ENCODE measurements around the gene KLHL22.

Gene KLHL22

GRCh38 chr22:20532256-20532993 is 36.8 kb upstream of the KLHL22 start:
- Histone ChIP-seq H3K4me1 (ENCODE audit: control insufficient read depth, insufficient read depth, low read length) (peaks cover 9% of the 10 kb centered on the region), H3K27me3 (ENCODE audit: control insufficient read depth, insufficient read depth, low read length) (no peaks in the 10 kb centered on the region), H3K9ac (ENCODE audit: low read depth, low read length) (no peak overlapping the region), H3K27ac (ENCODE audit: low read depth, low read length) (no peak overlapping the region), H3K36me3 (ENCODE audit: control insufficient read depth, insufficient read depth, low read length) (peaks cover 19% of the 10 kb centered on the region), H3K4me3 (ENCODE audit: low read depth, low read length) (no peak overlapping the region), H3K9me3 (ENCODE audit: control insufficient read depth, insufficient read depth, low read length) (no peaks in the 10 kb centered on the region)

GRCh38 chr22:20531404-20532201 is 36.0 kb upstream of the KLHL22 start:
- H3K36me3 ChIP-seq (ENCODE audit: control insufficient read depth, insufficient read depth, low read length) = peaks cover 12% of the 10 kb centered on the region
- no peaks in the 10 kb centered on the region for H3K27me3 ChIP-seq (ENCODE audit: control insufficient read depth, insufficient read depth, low read length)
- peak overlapping the region; percentile 9 for H3K27ac ChIP-seq (ENCODE audit: low read depth, low read length)
- H3K9me3 ChIP-seq (ENCODE audit: control insufficient read depth, insufficient read depth, low read length) = no peaks in the 10 kb centered on the region
- H3K4me3 ChIP-seq (ENCODE audit: low read depth, low read length) = no peak overlapping the region
- peaks cover 9% of the 10 kb centered on the region for H3K4me1 ChIP-seq (ENCODE audit: control insufficient read depth, insufficient read depth, low read length)
- H3K9ac ChIP-seq (ENCODE audit: low read depth, low read length) = no peak overlapping the region

GRCh38 chr22:20531154-20531403 is 35.5 kb upstream of the KLHL22 start:
- Histone ChIP-seq H3K4me3 (ENCODE audit: low read depth, low read length) (no peak overlapping the region), H3K27ac (ENCODE audit: low read depth, low read length) (peak overlapping the region; percentile 9), H3K9ac (ENCODE audit: low read depth, low read length) (no peak overlapping the region), H3K36me3 (ENCODE audit: control insufficient read depth, insufficient read depth, low read length) (peaks cover 18% of the 10 kb centered on the region), H3K4me1 (ENCODE audit: control insufficient read depth, insufficient read depth, low read length) (peaks cover 9% of the 10 kb centered on the region), H3K9me3 (ENCODE audit: control insufficient read depth, insufficient read depth, low read length) (no peaks in the 10 kb centered on the region), H3K27me3 (ENCODE audit: control insufficient read depth, insufficient read depth, low read length) (no peaks in the 10 kb centered on the region)

GRCh38 chr22:20530368-20531153 is 35.0 kb upstream of the KLHL22 start:
- Histone ChIP-seq H3K9me3 (ENCODE audit: control insufficient read depth, insufficient read depth, low read length) (no peaks in the 10 kb centered on the region), H3K4me3 (ENCODE audit: low read depth, low read length) (no peak overlapping the region), H3K27ac (ENCODE audit: low read depth, low read length) (peak overlapping the region; percentile 9), H3K4me1 (ENCODE audit: control insufficient read depth, insufficient read depth, low read length) (peaks cover 9% of the 10 kb centered on the region), H3K27me3 (ENCODE audit: control insufficient read depth, insufficient read depth, low read length) (no peaks in the 10 kb centered on the region), H3K36me3 (ENCODE audit: control insufficient read depth, insufficient read depth, low read length) (peaks cover 20% of the 10 kb centered on the region), H3K9ac (ENCODE audit: low read depth, low read length) (no peak overlapping the region)

- Histone ChIP-seq H3K4me3 (ENCODE audit: low read depth, low read length) (no peak overlapping the region), H3K4me1 (ENCODE audit: control insufficient read depth, insufficient read depth, low read length) (peaks cover 9% of the 10 kb centered on the region), H3K27ac (ENCODE audit: low read depth, low read length) (no peak overlapping the region), H3K27me3 (ENCODE audit: control insufficient read depth, insufficient read depth, low read length) (no peaks in the 10 kb centered on the region), H3K36me3 (ENCODE audit: control insufficient read depth, insufficient read depth, low read length) (peaks cover 18% of the 10 kb centered on the region), H3K9me3 (ENCODE audit: control insufficient read depth, insufficient read depth, low read length) (no peaks in the 10 kb centered on the region), H3K9ac (ENCODE audit: low read depth, low read length) (no peak overlapping the region)
Observed at GRCh38 chr22:20528405-20528978, 32.9 kb upstream of the KLHL22 start.

- Histone ChIP-seq H3K27me3 (ENCODE audit: control insufficient read depth, insufficient read depth, low read length) (no peaks in the 10 kb centered on the region), H3K4me1 (ENCODE audit: control insufficient read depth, insufficient read depth, low read length) (peaks cover 9% of the 10 kb centered on the region), H3K9me3 (ENCODE audit: control insufficient read depth, insufficient read depth, low read length) (no peaks in the 10 kb centered on the region), H3K9ac (ENCODE audit: low read depth, low read length) (no peak overlapping the region), H3K36me3 (ENCODE audit: control insufficient read depth, insufficient read depth, low read length) (peaks cover 24% of the 10 kb centered on the region), H3K4me3 (ENCODE audit: low read depth, low read length) (no peak overlapping the region), H3K27ac (ENCODE audit: low read depth, low read length) (peak overlapping the region; percentile 4)
Observed at GRCh38 chr22:20526628-20527355, 31.2 kb upstream of the KLHL22 start.

GRCh38 chr22:20526305-20526627 is 30.7 kb upstream of the KLHL22 start:
- Histone ChIP-seq H3K36me3 (ENCODE audit: control insufficient read depth, insufficient read depth, low read length) (peaks cover 24% of the 10 kb centered on the region), H3K27me3 (ENCODE audit: control insufficient read depth, insufficient read depth, low read length) (no peaks in the 10 kb centered on the region), H3K27ac (ENCODE audit: low read depth, low read length) (no peak overlapping the region), H3K9ac (ENCODE audit: low read depth, low read length) (no peak overlapping the region), H3K4me1 (ENCODE audit: control insufficient read depth, insufficient read depth, low read length) (peaks cover 5% of the 10 kb centered on the region), H3K4me3 (ENCODE audit: low read depth, low read length) (no peak overlapping the region), H3K9me3 (ENCODE audit: control insufficient read depth, insufficient read depth, low read length) (no peaks in the 10 kb centered on the region)

- H3K36me3 ChIP-seq (ENCODE audit: control insufficient read depth, insufficient read depth, low read length) = peaks cover 30% of the 10 kb centered on the region
- H3K4me1 ChIP-seq (ENCODE audit: control insufficient read depth, insufficient read depth, low read length) = no peaks in the 10 kb centered on the region
- H3K27ac ChIP-seq (ENCODE audit: low read depth, low read length) = no peak overlapping the region
- H3K27me3 ChIP-seq (ENCODE audit: control insufficient read depth, insufficient read depth, low read length) = no peaks in the 10 kb centered on the region
- no peaks in the 10 kb centered on the region for H3K9me3 ChIP-seq (ENCODE audit: control insufficient read depth, insufficient read depth, low read length)
- no peak overlapping the region for H3K9ac ChIP-seq (ENCODE audit: low read depth, low read length)
- no peak overlapping the region for H3K4me3 ChIP-seq (ENCODE audit: low read depth, low read length)
Observed at GRCh38 chr22:20525048-20525447, 29.5 kb upstream of the KLHL22 start.

GRCh38 chr22:20524004-20524481 is 28.4 kb upstream of the KLHL22 start:
- H3K27ac ChIP-seq (ENCODE audit: low read depth, low read length) = no peak overlapping the region

GRCh38 chr22:20523086-20523983 is 27.7 kb upstream of the KLHL22 start:
- no peak overlapping the region for H3K4me3 ChIP-seq (ENCODE audit: low read depth, low read length)
- H3K36me3 ChIP-seq (ENCODE audit: control insufficient read depth, insufficient read depth, low read length) = peaks cover 38% of the 10 kb centered on the region
- no peak overlapping the region for H3K27ac ChIP-seq (ENCODE audit: low read depth, low read length)
- H3K27me3 ChIP-seq (ENCODE audit: control insufficient read depth, insufficient read depth, low read length) = no peaks in the 10 kb centered on the region
- no peaks in the 10 kb centered on the region for H3K4me1 ChIP-seq (ENCODE audit: control insufficient read depth, insufficient read depth, low read length)
- H3K9me3 ChIP-seq (ENCODE audit: control insufficient read depth, insufficient read depth, low read length) = no peaks in the 10 kb centered on the region
- H3K9ac ChIP-seq (ENCODE audit: low read depth, low read length) = no peak overlapping the region

More at GRCh38 chr22:20524004-20524481, 28.4 kb upstream of the KLHL22 start:
- Histone ChIP-seq H3K9me3 (ENCODE audit: control insufficient read depth, insufficient read depth, low read length) (no peaks in the 10 kb centered on the region), H3K4me3 (ENCODE audit: low read depth, low read length) (no peak overlapping the region), H3K36me3 (ENCODE audit: control insufficient read depth, insufficient read depth, low read length) (peaks cover 35% of the 10 kb centered on the region), H3K27me3 (ENCODE audit: control insufficient read depth, insufficient read depth, low read length) (no peaks in the 10 kb centered on the region), H3K4me1 (ENCODE audit: control insufficient read depth, insufficient read depth, low read length) (no peaks in the 10 kb centered on the region), H3K9ac (ENCODE audit: low read depth, low read length) (no peak overlapping the region)
